Measurements from ENCODE around the gene EPOP.

EPOP gene

GRCh38 chr17:38663964-38664644, 10.7 kb downstream of the EPOP start:
- TF ChIP-seq EZH2phosphoT487 (IDR thresholded peaks at IDR 0.05; ENCODE audit: low read depth) (no peak), CTCF (IDR thresholded peaks at IDR 0.05; ENCODE audit: low read depth, low read length) (no peak)
- H3K36me3 ChIP-seq (replicated peaks; ENCODE audit: low read depth, low read length) = no peaks in the 10 kb centered on the region
- H3K27ac ChIP-seq (ENCODE audit: low read length) = no peak overlapping the region
- no peak overlapping the region for H3K4me3 ChIP-seq (ENCODE audit: low read length)
- H3K4me2 ChIP-seq (ENCODE audit: low read length) = no peak overlapping the region
- no peaks in the 10 kb centered on the region for H3K79me2 ChIP-seq (ENCODE audit: low read length)
- H3K27me3 ChIP-seq (ENCODE audit: low read depth, low read length) = peaks cover 12% of the 10 kb centered on the region
- no peak overlapping the region for H2AFZ ChIP-seq (ENCODE audit: low read depth, low read length)
- 0 out of 2 replicates have a peak, but pooled peaks cover 2% of the 10 kb centered on the region for H3K4me1 ChIP-seq (ENCODE audit: low read length)
- no peaks in the 10 kb centered on the region for H3K9me3 ChIP-seq (ENCODE audit: insufficient read depth, low read length)
- H3K9ac ChIP-seq (ENCODE audit: low read length) = no peak overlapping the region
- H4K20me1 ChIP-seq (ENCODE audit: insufficient read depth, low read length) = no peaks in the 10 kb centered on the region

- TF ChIP-seq EZH2phosphoT487 (IDR thresholded peaks at IDR 0.05; ENCODE audit: low read depth) (no peak), CTCF (IDR thresholded peaks at IDR 0.05; ENCODE audit: low read depth, low read length) (peak; percentile 93)
- Histone ChIP-seq H3K27me3 (ENCODE audit: low read depth, low read length) (peaks cover 4% of the 10 kb centered on the region; the same call in 1 of the 2 replicates), H3K79me2 (ENCODE audit: low read length) (no peaks in the 10 kb centered on the region), H2AFZ (ENCODE audit: low read depth, low read length) (no peak overlapping the region), H3K9me3 (ENCODE audit: insufficient read depth, low read length) (no peaks in the 10 kb centered on the region), H3K4me1 (ENCODE audit: low read length) (peaks cover 10% of the 10 kb centered on the region), H3K4me3 (ENCODE audit: low read length) (no peak overlapping the region), H3K36me3 (replicated peaks; ENCODE audit: low read depth, low read length) (no peaks in the 10 kb centered on the region), H3K27ac (ENCODE audit: low read length) (no peak overlapping the region), H4K20me1 (ENCODE audit: insufficient read depth, low read length) (no peaks in the 10 kb centered on the region), H3K4me2 (ENCODE audit: low read length) (no peak overlapping the region), H3K9ac (ENCODE audit: low read length) (no peak overlapping the region)
Observed at GRCh38 chr17:38663125-38663751, 11.5 kb downstream of the EPOP start.

- peaks cover 26% of the 10 kb centered on the region for H3K4me1 ChIP-seq (ENCODE audit: low read length)
- no peaks in the 10 kb centered on the region for H3K79me2 ChIP-seq (ENCODE audit: low read length)
- H3K27me3 ChIP-seq (ENCODE audit: low read depth, low read length) = no peaks in the 10 kb centered on the region
- H2AFZ ChIP-seq (ENCODE audit: low read depth, low read length) = no peak overlapping the region
- no peaks in the 10 kb centered on the region for H3K36me3 ChIP-seq (replicated peaks; ENCODE audit: low read depth, low read length)
- no peak overlapping the region for H3K9ac ChIP-seq (ENCODE audit: low read length)
- no peak overlapping the region for H3K4me3 ChIP-seq (ENCODE audit: low read length)
- no peak overlapping the region for H3K4me2 ChIP-seq (ENCODE audit: low read length)
- H3K9me3 ChIP-seq (ENCODE audit: insufficient read depth, low read length) = no peaks in the 10 kb centered on the region
- no peaks in the 10 kb centered on the region for H4K20me1 ChIP-seq (ENCODE audit: insufficient read depth, low read length)
- H3K27ac ChIP-seq (ENCODE audit: low read length) = no peak overlapping the region
- TF ChIP-seq EZH2phosphoT487 (IDR thresholded peaks at IDR 0.05; ENCODE audit: low read depth) (no peak), CTCF (IDR thresholded peaks at IDR 0.05; ENCODE audit: low read depth, low read length) (no peak)
Observed at GRCh38 chr17:38660097-38661025, 14.4 kb downstream of the EPOP start.

GRCh38 chr17:38659415-38659814, 15.3 kb downstream of the EPOP start:
- Histone ChIP-seq H3K36me3 (replicated peaks; ENCODE audit: low read depth, low read length) (no peaks in the 10 kb centered on the region), H3K79me2 (ENCODE audit: low read length) (no peaks in the 10 kb centered on the region), H2AFZ (ENCODE audit: low read depth, low read length) (no peak overlapping the region), H3K4me3 (ENCODE audit: low read length) (no peak overlapping the region), H3K4me1 (ENCODE audit: low read length) (peaks cover 35% of the 10 kb centered on the region), H3K9ac (ENCODE audit: low read length) (no peak overlapping the region), H3K27ac (ENCODE audit: low read length) (no peak overlapping the region), H3K27me3 (ENCODE audit: low read depth, low read length) (no peaks in the 10 kb centered on the region), H4K20me1 (ENCODE audit: insufficient read depth, low read length) (no peaks in the 10 kb centered on the region), H3K9me3 (ENCODE audit: insufficient read depth, low read length) (no peaks in the 10 kb centered on the region), H3K4me2 (ENCODE audit: low read length) (no peak overlapping the region)
- TF ChIP-seq EZH2phosphoT487 (IDR thresholded peaks at IDR 0.05; ENCODE audit: low read depth) (no peak), CTCF (IDR thresholded peaks at IDR 0.05; ENCODE audit: low read depth, low read length) (no peak)

All from OCI-LY3 (cell line).